GM20431 (cell line): Measurements from ENCODE around the gene PTX4.

ENCODE experiments used
- in situ Hi-C: fragments of 300-500 bp; cut with MseI, MboI; formaldehyde crosslinking; loops from one replicate; pipeline ENCODE4 v1.15.0; 2020; ENCODE audit warnings: low sequenced_read_pairs; ENCODE audit not compliant: unreplicated experiment

Gene PTX4

DNA sequence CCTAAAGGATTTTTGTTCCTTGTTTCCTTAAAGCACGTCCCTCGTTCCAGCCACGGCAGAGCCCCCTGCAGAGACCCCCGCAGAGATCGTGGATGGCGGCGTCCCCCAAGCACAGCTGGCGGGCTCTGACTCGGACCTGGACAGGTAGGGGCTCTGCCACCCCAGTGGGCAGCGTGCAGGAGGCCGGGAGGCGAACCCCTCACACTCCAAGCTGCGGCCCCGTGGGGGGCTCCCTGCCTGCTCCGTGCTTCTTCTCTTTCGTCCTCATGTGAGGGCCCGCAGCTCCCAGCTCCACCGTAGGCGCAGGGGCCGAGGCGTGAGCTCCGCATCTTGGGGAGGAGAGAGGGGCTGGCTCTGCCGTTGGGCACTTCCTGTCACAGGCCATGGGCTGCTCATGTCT is 12.9 kb upstream of the PTX4 start:
- in situ Hi-C loops: no loop called here

DNA sequence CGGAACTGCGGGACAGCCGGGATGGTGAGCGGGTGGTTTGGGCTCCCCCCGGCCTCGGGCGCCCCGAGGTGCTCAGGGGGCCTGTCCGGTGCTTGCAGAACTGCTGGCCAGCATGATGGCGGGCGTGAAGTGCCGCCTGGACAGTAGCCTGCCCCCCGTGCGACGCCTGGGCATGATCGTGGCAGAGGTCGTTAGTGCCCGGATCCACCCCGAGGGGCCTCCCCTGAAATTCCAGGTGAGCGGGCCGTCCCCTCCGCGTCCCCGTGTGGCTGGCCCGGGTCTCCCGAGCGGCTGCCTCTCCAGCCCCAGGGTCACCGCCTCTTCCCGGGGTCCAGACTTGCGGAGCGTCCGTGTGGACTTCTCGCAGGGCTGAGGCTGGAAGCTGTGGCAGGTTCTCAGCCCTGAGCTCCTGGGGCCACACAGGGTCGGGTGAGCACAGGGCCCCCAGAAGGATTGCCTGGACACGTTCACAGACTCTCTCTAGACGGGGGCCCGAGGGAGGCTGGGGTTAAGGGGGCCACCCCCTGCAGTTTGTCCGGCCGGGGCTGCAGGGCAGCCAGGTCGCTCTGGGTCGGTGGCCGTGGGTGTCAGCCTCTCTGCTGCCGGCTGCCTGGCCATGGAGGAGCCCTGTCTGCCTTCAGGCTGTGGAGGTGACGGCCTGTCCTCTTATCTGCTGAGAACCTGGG is 11.9 kb upstream of the PTX4 start:
- in situ Hi-C loops: no loop called here

DNA sequence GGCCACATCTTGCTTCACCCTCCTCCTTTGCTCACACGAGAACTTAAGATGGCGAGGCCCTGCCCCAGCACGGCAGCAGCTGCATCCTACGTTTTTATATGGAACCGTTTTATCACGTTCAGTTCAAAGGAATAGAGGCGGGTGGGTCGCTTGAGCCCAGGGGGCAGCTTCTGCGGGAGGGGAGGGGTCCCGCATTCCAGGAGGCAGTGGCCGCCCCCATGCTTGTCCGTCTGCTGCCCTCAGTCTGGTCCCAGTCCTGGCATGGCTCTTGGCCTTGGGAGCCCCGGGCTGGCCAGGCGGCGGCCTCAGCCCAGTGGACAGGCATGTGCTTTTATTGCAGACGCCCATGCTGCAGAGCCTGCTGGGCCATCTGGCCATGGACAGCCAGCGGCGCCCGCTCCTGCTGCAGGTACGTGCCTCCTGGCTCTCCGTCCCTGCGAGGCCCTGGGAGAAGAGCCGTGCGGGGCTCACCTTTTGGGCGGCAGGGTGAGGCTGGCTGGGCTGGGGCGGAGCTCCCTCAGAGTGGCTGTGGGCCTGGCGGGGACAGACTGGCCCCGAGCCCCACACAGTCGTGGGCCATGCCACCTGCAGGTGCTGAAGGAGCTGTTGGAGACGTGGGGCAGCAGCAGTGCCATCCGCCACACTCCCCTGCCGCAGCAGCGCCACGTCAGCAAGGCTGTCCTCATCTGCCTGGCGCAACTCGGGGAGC is 11.2 kb upstream of the PTX4 start:
- in situ Hi-C loops: no loop called here

DNA sequence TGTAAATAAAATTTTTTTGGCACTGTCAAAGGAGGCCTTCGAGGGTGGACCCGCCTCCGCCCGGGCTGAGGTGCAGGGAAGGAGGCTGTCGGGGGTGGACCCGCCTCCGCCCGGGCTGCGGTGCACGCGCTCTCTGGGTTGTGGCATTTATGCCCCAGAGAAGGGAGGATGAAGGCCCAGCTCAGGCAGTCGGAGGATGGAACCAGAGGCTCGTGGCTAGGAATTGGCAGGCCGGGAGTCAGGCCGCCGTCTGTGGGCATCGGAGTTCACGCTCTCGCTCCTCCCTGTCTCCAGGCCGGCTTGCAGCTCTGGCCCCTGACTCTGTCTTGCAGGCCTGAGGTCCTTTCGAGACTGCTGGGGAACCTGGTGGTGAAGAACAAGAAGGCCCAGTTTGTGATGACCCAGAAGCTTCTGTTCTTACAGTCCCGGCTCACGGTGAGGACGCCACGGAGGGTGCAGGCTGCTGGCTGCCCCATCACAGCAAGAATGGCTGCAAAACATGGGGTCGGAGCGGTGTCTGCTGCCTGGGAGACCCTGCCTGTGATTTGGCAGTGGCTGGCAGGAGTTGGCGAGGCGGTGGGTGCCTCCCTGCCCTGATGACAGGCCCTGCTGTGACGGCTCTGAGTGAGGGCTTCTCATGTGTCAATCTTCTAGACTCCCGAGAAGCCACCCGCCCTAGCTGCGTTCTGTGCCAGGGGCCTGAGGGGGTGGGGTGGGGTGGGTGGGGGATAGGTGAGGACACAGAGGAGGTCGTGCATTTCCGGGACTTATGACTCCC is 10.3 kb upstream of the PTX4 start:
- in situ Hi-C loops: no loop called here

DNA sequence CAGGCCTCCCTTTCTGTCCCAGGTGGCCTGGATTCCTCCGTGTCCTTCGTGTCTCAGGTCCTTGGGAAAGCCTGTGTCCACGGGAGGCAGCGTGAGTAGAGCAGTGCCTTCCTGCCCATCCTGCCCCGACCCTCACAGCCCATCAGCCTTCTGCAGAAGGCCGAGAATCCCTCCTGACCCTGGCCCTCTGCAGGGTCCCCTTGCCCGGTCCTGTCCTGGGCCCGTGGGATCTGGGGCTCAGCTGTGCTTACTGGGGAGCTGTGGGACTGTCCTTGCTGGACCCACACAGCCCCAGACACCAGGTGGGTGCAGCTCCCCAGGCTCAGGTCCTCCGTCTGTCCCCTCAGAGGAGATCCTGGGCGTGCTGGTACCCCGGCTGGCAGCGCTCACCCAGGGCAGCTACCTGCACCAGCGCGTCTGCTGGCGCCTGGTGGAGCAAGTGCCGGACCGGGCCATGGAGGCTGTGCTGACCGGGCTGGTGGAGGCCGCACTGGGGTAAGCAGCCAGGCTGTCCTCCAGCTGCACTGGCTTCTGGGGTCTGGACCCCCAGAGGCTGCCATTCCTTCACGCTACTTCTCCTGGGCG is 8.4 kb upstream of the PTX4 start:
- in situ Hi-C loops: no loop called here

DNA sequence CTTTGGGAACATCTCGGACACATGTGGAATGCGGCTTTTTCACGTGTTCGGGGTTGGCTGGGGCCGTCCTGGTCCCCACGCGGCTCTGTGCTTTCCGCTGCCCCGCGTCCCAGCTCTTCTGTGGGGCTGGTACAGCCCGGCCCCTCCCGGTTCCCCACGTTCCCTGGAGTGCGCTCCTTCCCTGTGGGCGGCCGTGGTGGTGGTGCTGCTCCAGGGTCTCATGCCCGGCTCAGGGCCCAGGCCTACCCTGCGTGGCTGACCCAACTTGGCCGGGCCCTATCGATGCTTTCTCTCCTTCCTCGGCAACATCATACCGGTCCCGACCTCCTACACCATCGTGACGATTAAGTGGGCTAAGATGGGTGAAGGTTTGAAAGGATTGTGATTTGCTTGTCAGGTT is 7.7 kb upstream of the PTX4 start:
- in situ Hi-C loops: no loop called here

DNA sequence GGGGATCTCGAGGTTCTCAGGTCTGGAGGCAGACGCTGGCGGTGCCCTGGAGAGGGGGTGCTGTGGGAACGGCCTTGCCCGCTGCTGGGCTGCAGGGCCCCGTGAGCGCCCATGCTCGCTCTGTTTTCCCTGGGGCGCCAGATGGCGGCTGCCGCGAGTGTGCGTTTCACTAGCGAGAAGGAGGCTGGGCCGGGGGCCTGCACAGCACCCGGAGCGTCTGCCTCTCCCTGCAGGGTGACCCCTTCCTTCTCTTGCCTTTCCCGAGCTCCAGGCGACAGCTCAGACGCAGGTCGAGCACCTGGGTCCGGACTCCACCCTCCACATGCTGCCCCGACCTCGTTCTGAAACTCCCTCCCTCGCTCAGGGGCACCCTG is 7.1 kb upstream of the PTX4 start:
- in situ Hi-C loops: no loop called here

DNA sequence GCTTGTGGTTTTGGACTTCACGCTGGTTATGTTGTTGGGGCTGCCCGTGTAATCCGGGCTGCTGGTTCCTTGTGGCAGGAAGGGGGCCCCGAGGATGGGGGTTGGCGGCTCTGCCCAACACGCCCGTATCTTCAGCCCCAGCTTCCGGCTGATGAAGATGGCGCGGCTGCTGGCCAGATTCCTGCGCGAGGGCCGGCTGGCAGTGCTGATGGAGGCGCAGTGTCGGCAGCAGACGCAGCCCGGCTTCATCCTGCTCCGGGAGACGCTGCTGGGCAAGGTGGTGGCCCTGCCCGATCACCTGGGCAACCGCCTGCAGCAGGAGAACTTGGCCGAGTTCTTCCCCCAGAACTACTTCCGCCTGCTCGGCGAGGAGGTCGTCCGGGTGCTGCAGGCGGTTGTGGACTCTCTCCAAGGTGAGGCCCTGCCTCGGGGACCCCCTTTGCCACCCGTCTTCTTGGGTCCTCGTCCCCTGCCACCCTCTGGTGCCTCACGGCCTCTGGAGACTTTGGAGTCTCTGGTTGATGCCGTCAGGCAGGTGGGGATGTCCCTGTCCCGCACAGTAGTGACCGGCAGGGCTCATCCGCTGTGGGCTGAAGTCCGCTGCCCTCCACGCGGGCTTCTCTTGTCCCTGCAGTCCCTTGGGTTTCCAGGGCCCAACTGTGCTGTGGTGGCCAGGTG is 6.6 kb upstream of the PTX4 start:
- in situ Hi-C loops: no loop called here

DNA sequence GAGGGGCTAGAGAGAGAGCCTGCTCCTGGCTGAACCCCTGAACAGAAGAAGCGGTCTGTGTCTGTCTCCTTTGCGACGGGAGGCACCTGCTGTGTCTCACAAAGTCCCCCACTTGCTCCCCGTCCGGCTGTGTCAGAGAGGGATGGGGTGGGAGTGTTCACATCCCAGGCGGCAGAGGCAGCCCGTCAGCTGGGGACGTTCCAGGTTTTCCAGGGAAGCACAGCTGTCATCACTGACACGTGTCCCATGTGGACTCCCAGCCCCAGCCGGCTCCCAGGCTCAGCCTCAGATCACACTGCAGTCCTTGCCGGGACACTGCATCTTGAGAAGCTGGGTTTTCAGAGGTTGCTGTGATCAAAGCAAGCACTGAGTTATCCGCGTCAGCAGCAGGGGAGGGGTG is 6.0 kb upstream of the PTX4 start:
- in situ Hi-C loops: no loop called here

DNA sequence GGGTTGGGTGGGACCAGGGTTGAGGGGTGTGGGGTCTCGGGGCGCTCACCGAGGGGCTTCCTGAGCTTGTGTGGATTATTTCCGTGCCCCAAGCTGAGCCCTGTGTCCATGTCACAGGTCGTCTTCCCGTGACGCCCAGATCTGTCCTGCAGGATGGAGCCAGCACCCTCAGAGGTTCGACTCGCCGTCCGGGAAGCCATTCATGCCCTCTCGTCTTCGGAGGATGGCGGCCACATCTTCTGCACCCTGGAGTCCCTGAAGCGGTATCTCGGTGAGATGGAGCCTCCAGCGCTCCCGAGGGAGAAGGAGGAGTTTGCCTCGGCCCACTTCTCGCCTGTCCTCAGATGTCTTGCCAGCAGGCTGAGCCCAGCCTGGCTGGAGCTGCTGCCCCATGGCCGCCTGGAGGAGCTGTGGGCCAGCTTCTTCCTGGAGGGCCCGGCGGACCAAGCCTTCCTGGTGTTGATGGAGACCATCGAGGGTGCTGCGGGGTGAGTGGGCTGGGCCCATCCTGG is 5.4 kb upstream of the PTX4 start:
- in situ Hi-C loops: no loop called here

DNA sequence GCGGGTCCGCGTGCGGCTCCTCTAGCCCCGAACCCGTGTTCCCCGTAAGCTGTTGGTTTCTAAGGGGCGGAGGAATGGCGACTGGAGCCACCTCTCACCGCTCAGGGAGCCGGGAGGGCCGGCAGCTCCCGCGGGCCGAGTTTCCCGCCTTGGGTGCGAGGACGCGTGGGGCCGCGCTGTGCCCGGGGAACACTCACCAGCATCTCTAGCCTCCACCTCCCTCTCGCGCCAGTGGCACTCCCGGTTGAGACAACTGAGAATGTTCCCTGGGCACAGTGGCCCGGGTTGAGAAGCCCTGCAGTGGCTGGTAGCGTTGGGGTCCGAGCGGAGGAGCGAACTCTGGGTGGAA is 5.0 kb upstream of the PTX4 start:
- in situ Hi-C loops: no loop called here

DNA sequence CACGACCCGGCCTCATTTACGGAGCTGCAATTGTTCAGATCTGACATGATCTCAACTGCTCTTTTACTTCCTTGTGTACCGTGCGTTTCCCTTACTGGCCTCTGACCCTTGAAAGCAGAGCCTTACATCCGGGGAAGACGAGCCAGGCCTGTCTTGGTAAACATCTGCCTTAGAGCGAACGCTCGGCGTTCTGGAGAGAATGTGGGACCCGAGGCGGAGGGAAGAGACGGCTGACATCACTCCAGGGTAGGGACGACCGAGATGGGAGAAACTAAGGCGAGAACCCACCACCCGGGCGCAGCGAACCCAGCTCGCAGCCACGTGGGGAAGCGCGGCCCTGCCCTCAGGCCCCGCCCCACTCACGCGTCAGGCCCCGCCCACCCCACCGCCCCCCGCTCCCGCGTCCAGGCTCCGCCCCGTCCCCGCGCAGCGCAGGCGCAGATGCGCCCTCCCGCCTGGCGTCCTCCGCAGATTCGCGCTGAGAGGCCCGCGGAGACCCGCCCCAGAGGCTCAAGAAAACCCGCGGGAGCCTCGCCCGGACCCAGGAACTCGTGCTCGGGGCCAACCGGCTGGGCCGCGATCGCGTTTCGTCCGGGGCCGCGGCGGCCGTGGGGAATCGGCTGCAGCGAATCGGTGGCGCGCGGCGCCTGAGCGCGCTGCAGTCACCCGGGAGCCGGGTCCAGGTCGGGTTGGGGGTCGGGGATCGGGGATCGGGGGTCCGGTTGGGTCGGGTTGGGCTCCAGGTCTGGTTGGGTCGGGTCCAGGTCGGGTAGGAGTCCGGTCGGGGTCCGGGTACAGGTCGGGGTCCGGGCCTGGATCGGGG is 4.4 kb upstream of the PTX4 start, which contains the start of gene TELO2:
TELO2 (plus strand) TSS at position 438 of the 823 bp plus-strand sequence. CDS start 922 bp downstream, outside the sequence.
- in situ Hi-C loops: no loop called here

DNA sequence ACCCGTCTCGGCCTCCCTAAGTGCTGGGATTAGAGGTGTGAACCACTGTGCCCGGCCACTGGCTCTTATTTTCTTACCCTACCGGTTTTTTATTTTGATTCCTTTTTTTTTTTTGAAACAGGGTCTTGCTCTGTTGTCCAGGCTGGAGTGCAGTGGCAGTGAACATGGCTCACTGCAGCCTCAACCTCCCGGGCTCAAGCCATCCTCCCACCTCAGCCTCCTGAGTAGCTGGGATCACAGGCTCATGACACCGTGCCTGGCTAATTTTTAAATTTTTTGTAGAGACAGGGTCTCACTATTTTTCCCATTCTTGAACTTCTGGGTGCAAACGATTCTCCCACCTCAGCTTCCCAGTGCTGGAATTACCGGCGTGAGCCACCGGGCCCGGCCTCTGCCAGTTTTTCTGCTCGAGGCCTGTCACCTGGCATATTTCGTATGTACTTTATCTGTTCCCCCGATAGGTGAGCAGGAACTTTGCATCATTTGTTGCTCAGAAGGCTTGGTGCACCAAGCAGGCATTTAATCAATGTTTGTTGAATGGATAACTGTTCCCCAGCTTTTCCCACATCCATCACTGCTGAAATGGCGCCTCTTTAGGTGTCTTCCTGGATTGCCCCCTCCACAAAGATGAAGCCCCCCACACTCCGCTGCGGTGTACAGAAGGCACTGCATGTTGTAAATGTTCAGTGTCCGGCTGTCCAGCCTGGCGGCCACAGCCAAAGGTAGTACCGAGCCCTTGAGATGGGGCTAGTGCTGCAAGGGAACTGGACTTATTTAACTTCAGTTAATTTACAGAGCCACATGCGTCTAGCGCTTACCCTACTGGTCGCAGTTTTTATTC is 3.6 kb upstream of the PTX4 start:
- in situ Hi-C loops: no loop called here

DNA sequence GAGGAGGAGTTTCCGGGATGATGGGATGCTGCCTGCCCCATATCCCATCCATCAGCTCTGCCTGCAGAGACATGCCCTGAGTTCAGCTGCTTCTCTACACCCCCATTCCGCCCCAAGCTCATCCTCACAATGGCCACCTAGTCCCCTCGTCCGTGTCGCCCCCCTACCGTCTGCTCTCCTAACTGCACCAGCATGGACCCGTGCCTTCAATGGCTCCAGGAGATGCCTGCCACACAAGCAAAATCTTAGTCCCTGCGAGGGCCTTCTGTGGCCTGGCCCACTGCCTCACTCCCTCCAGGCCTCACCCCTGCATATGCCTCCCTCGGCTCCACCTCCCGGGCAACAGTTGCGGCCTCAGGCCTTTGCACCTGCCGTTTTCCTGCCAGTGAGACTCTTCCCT is 2.6 kb upstream of the PTX4 start:
- in situ Hi-C loops: no loop called here

DNA sequence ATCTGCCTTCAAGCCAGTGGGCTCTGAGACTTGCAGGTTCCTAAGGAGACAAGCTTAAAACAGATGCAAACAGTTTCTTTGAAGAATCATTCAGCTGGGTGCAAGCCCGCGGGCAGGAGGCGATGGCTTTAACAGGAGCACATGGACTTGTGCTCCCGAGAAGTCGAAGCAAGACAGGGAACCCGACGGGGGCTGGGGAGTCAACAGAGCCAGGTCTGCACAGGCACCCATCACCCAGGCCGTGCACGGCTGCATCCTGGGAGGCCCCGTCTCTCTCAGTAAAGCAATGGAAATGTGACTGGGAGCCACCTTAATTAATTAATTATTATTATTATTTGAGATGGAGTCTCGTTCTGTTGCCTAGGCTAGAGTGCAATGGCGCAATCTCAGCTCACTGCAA is 333 bp upstream of the PTX4 start:
- in situ Hi-C loops: no loop called here

DNA sequence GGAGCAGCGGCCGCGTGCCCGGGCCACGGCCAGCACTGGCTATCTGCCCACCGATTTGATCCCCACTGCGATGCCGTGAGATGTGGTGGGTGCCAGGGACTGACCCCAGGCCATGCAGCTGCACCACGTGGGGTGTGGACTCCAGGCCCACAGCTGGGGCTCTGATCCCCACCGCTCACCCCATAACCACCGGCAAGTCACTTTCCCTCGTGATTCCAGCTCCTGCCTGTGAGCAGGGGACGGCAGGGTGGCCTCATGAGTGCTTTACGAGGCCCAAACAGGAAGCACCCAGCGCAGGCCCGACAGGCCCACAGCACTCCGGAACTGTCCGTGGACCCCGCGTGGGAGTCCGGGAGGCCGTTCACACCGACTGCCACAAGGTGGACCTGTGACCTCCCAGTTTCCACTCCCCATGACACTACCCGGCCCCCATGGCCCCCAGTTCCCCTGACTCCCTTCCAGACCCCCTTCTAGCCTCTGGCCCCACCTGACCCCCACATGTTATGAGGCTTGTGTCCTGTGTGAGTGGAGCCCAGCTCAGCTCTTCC is 616 bp downstream of the PTX4 start:
- in situ Hi-C loops: no loop called here

DNA sequence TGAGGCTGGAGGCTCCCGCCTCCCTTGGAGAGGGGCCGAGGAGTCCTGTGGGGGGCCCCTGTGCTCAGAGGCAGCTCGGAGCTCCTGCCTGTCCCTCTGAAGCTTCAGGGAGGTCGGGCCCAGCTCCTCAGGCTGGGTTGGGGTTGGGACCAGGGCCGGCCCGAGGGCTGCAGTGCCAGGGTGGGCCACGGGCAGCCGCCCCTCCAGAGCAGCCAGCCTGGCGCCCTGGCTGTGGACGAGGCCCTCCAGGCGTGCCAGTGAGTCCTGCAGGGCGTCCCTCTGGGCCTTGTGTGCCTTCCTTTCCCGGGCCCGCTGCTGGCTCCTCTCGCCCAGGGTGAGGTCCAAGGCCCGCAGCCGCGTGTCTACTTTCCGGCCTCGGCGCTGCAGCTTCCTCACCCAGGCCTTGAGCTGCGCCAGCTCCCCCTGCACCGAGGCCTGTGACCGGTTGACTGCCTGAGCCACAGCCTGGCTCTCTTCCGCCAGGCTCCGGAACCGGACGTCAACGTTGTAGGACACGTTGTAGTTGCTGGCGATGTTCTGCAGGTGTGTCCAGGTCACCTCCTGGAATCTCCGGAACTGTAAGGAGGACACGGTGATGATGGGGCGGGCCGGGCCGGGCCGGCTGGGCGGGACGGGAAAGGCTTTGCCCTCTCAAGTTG is 1.2 kb downstream of the PTX4 start:
- in situ Hi-C loops: no loop called here
